Measurements from ENCODE around the gene RPL10A. TPM values are rescaled to one million over a fixed set of nuclear protein-coding genes. Genes with fewer than 3 reads are reported as not detected.

RPL10A gene
- total RNA-seq, 1 experiment from 2014 or later: 1,082 TPM

- intact Hi-C loops (cut with micrococcal nuclease; ENCODE audit: unreplicated experiment): no loop called here
- CTCF ChIA-PET: no interaction called here
- peaks cover 7% of the 10 kb centered on the region for H3K36me3 Mint-ChIP-seq (ENCODE audit: insufficient read depth, unreplicated experiment)
- DNase-seq: no peak
- H3K4me1 Mint-ChIP-seq (ENCODE audit: low read depth, unreplicated experiment): no peaks in the 10 kb centered on the region
- Histone ChIP-seq H3K9me3 (no peaks in the 10 kb centered on the region), H3K4me1 (peaks cover 10% of the 10 kb centered on the region), H3K27me3 (replicated peaks; ENCODE audit: control insufficient read depth, insufficient read depth, low read length) (no peaks in the 10 kb centered on the region), H3K36me3 (ENCODE audit: control insufficient read depth, insufficient read depth, low read length) (no peaks in the 10 kb centered on the region; the same call in 1 of the 2 replicates), H3K4me3 (ENCODE audit: low read depth, low read length) (no peak overlapping the region)
- H3K9me3 Mint-ChIP-seq (ENCODE audit: unreplicated experiment): no peaks in the 10 kb centered on the region
- no TSS peak for BruUV-seq (replicated peaks)
- no peak overlapping the region for H3K27ac Mint-ChIP-seq (ENCODE audit: unreplicated experiment)
- POLR2A ChIA-PET: no interaction called here
- H3K27me3 Mint-ChIP-seq (ENCODE audit: insufficient read depth, unreplicated experiment): no peaks in the 10 kb centered on the region
- H3K4me3 Mint-ChIP-seq (ENCODE audit: unreplicated experiment): no peak overlapping the region
- TF ChIP-seq CTCF (IDR thresholded peaks at IDR 0.05; ENCODE audit: insufficient read depth in 1 of 2, low read depth in 1 of 2, low read length in 1 of 2, severe bottlenecking in 1 of 2, unreplicated experiment in 1 of 2): no peak
These were observed 33.6 kb downstream of the RPL10A start for GRCh38 chr6:35501784-35502183.

- DNase-seq: no peak
- Mint-ChIP-seq H3K4me3 (ENCODE audit: unreplicated experiment) (no peak overlapping the region), H3K27ac (ENCODE audit: unreplicated experiment) (no peak overlapping the region), H3K36me3 (ENCODE audit: insufficient read depth, unreplicated experiment) (no peaks in the 10 kb centered on the region), H3K27me3 (ENCODE audit: insufficient read depth, unreplicated experiment) (no peaks in the 10 kb centered on the region), H3K9me3 (ENCODE audit: unreplicated experiment) (no peaks in the 10 kb centered on the region), H3K4me1 (ENCODE audit: low read depth, unreplicated experiment) (no peaks in the 10 kb centered on the region)
- intact Hi-C loops (cut with micrococcal nuclease; ENCODE audit: unreplicated experiment): no loop called here
- no TSS peak for BruUV-seq (replicated peaks)
- Histone ChIP-seq H3K36me3 (ENCODE audit: control insufficient read depth, insufficient read depth, low read length) (no peaks in the 10 kb centered on the region; the same call in 1 of the 2 replicates), H3K4me3 (ENCODE audit: low read depth, low read length) (no peak overlapping the region), H3K27me3 (replicated peaks; ENCODE audit: control insufficient read depth, insufficient read depth, low read length) (no peaks in the 10 kb centered on the region), H3K9me3 (no peaks in the 10 kb centered on the region), H3K4me1 (peaks cover 7% of the 10 kb centered on the region)
- ChIA-PET CTCF (no interaction called here), POLR2A (no interaction called here)
- no peak for TF ChIP-seq CTCF (IDR thresholded peaks at IDR 0.05; ENCODE audit: insufficient read depth in 1 of 2, low read depth in 1 of 2, low read length in 1 of 2, severe bottlenecking in 1 of 2, unreplicated experiment in 1 of 2)
These were observed 35.3 kb downstream of the RPL10A start for GRCh38 chr6:35503534-35503933.

GRCh38 chr6:35505999-35506412, 37.8 kb downstream of the RPL10A start:
- Mint-ChIP-seq H3K4me1 (ENCODE audit: low read depth, unreplicated experiment) (peaks cover 5% of the 10 kb centered on the region), H3K9me3 (ENCODE audit: unreplicated experiment) (no peaks in the 10 kb centered on the region), H3K36me3 (ENCODE audit: insufficient read depth, unreplicated experiment) (peaks cover 5% of the 10 kb centered on the region), H3K27ac (ENCODE audit: unreplicated experiment) (no peak overlapping the region), H3K27me3 (ENCODE audit: insufficient read depth, unreplicated experiment) (no peaks in the 10 kb centered on the region), H3K4me3 (ENCODE audit: unreplicated experiment) (no peak overlapping the region)
- intact Hi-C loops (cut with micrococcal nuclease; ENCODE audit: unreplicated experiment): no loop called here
- no TSS peak for BruUV-seq (replicated peaks)
- Histone ChIP-seq H3K36me3 (ENCODE audit: control insufficient read depth, insufficient read depth, low read length) (no peaks in the 10 kb centered on the region), H3K4me3 (ENCODE audit: low read depth, low read length) (no peak overlapping the region), H3K9me3 (no peaks in the 10 kb centered on the region), H3K4me1 (no peaks in the 10 kb centered on the region), H3K27me3 (replicated peaks; ENCODE audit: control insufficient read depth, insufficient read depth, low read length) (no peaks in the 10 kb centered on the region)
- CTCF ChIA-PET: no interaction called here
- TF ChIP-seq CTCF (IDR thresholded peaks at IDR 0.05; ENCODE audit: insufficient read depth in 1 of 2, low read depth in 1 of 2, low read length in 1 of 2, severe bottlenecking in 1 of 2, unreplicated experiment in 1 of 2): no peak
- POLR2A ChIA-PET: no interaction called here
- DNase-seq: no peak

All from Caco-2 (cell line).